ENCODE data around the gene ALDH1L2.

The ALDH1L2 gene

DNA sequence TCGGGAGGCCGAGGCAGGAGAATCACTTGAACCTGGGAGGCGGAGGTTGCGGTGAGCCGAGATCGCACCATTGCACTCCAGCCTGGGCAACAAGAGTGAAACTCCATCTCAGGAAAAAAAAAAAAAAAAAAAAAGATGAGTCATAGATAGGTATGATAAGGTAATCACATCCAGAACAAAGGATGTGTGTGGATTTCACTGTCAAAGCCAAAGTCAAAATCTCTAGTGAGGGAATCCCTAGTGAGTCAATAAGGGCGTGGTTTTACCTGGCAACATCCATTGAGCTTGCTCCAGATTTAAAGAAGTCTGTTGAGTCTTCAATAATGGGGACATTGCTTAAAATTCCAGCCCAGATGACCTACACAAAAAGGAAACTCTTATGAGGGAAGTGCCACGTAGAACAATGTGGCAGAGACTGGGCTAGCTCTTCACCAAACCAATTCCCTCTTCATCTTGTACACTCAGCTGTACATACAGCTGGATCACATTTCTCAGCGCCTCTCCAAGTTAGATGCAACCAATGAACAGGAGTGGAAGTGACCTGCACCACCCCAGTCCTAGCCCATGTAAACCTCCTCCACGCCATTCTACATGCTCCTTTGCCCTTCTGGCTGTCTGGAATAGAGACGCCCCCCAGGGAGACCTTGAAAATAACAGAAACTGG lies 23.4 kb downstream of the ALDH1L2 start:
- TF ChIP-seq, protein P1, sequence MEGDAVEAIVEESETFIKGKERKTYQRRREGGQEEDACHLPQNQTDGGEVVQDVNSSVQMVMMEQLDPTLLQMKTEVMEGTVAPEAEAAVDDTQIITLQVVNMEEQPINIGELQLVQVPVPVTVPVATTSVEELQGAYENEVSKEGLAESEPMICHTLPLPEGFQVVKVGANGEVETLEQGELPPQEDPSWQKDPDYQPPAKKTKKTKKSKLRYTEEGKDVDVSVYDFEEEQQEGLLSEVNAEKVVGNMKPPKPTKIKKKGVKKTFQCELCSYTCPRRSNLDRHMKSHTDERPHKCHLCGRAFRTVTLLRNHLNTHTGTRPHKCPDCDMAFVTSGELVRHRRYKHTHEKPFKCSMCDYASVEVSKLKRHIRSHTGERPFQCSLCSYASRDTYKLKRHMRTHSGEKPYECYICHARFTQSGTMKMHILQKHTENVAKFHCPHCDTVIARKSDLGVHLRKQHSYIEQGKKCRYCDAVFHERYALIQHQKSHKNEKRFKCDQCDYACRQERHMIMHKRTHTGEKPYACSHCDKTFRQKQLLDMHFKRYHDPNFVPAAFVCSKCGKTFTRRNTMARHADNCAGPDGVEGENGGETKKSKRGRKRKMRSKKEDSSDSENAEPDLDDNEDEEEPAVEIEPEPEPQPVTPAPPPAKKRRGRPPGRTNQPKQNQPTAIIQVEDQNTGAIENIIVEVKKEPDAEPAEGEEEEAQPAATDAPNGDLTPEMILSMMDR (IDR thresholded peaks at IDR 0.05; ENCODE audit: low read depth, low read length, missing control alignments), result no peak
- no peak for DNase-seq (ENCODE audit: low read depth)
- H3K4me3 ChIP-seq (ENCODE audit: low read depth, low read length), result no peak overlapping the region

DNA sequence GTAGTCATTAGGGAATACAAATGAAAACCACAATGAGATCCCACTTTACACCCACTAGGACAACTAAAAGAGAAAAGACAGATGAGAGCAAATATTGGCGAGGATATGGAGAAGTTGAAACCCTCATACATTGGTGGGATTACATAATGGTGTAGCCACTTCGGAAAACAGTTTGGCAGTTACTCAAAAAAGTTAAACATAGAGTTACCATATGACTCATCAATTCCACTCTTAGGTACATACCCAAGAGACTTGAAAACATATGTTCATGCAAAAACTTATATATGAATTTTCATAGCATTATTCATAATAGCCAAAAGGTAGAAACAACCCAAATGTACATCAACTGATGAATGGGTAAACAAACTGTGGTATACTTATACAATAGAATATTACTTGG lies 27.1 kb downstream of the ALDH1L2 start:
- H3K4me3 ChIP-seq (ENCODE audit: low read depth, low read length), result no peak overlapping the region
- TF ChIP-seq, protein P1 (IDR thresholded peaks at IDR 0.05; ENCODE audit: low read depth, low read length, missing control alignments), result no peak
- no peak for DNase-seq (ENCODE audit: low read depth)

DNA sequence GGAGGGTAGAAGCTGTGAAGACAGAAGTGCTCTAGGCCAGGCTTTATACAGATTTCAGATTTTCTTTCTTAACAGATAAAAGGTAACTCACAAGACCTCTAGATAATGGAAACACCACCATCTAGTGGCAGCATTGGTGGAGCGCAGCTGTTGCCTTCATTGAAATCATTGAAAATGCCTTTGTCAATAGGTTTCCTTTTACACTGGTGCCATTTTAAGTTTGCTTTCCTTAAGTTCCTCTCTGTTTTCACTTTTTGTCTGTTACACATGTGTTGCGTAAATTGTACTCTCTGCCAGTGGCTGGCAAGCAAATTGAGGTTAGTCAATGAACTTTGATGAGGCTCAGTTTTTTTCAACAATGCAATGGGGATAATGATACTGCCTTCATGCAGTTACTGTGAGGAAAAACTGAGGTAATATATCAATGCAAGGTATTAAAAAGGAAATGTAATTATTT lies 31.1 kb downstream of the ALDH1L2 start:
- no peak overlapping the region for H3K4me3 ChIP-seq (ENCODE audit: low read depth, low read length)
- peak; percentile 74 for DNase-seq (ENCODE audit: low read depth)
- TF ChIP-seq, protein P1 (IDR thresholded peaks at IDR 0.05; ENCODE audit: low read depth, low read length, missing control alignments), result peak; percentile 89

DNA sequence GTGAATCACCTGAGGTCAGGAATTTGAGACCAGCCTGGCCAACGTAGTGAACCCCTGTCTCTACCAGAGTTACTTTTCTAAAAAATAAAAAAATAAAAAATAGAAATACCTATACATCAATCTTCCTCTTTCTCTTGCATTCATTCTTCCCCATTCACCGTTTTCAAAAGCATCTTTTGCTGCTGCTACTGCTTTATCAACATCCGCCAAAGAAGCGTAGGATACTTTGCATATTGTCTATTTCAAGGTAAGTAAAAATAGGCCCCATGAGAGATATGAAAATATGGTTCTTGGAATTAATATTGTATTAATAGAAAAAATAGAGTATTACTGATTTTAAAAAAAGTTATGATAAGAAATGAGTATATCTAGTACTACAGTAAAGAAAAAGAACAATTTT lies 32.3 kb downstream of the ALDH1L2 start:
- no peak for DNase-seq (ENCODE audit: low read depth)
- TF ChIP-seq, protein P1 (IDR thresholded peaks at IDR 0.05; ENCODE audit: low read depth, low read length, missing control alignments), result no peak

DNA sequence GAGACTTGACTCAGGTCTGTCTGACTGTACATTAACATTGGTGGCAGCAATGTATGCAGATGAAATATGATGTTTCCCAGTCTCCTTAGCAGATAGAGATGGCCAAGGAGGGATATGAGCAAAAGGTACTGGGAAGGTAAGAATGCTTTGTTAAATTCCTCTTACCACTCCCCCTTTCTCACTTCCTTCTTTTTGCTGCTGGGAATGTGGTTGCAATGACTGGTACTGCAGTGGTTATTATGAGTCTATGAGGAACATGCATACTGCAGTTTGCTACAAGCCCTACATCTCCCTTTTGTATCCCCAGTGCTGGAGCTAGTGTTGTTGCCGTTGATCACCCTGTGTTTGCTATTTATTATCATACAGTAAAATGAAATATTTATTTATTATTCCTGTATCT lies 35.9 kb downstream of the ALDH1L2 start:
- DNase-seq (ENCODE audit: low read depth), result no peak
- H3K4me3 ChIP-seq (ENCODE audit: low read depth, low read length), result no peak overlapping the region
- TF ChIP-seq, protein P1 (IDR thresholded peaks at IDR 0.05; ENCODE audit: low read depth, low read length, missing control alignments), result no peak

More for the DNA sequence above, 32.3 kb downstream of the ALDH1L2 start:
- H3K4me3 ChIP-seq (ENCODE audit: low read depth, low read length), result no peak overlapping the region

DNA sequence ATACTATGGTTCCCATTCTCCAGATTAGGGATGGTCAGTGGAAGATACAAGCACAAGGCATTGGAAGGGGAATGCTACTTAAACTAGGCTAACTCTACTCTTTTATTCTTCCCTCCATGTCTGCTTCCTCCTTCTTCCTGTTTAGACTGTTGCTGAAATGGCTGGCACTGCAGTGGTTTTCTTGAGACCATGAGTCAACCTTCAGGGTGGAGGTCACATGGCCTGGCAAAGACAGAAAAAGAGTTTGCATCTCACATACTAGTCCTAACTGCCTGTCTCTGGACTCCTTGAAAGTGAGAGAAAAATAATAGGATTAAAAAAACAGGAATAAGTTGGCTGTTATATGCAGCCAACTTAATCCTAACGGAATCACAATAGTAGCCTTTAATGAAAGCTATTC lies 37.0 kb downstream of the ALDH1L2 start:
- TF ChIP-seq, protein P1 (IDR thresholded peaks at IDR 0.05; ENCODE audit: low read depth, low read length, missing control alignments), result no peak
- H3K4me3 ChIP-seq (ENCODE audit: low read depth, low read length), result no peak overlapping the region
- no peak for DNase-seq (ENCODE audit: low read depth)

DNA sequence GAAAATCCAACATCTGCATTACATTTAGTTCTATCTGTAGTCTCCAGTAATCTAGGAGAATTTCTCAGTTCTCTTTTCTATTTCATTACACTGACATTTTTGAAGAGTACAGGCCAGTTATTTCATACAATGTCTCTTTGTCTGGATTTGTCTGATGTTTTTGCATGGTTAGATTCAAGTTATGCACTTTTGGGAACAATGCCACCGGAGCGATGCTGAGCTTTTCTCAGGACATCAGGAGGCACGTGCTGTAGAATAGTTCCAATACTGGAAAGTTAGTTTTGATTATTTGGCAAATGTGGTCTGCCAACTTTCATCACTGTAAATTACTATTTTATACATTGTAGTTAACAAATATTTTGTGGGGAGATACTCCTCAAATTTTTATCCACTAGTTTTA lies 43.1 kb downstream of the ALDH1L2 start:
- no peak overlapping the region for H3K4me3 ChIP-seq (ENCODE audit: low read depth, low read length)
- DNase-seq (ENCODE audit: low read depth), result no peak
- TF ChIP-seq, protein P1 (IDR thresholded peaks at IDR 0.05; ENCODE audit: low read depth, low read length, missing control alignments), result no peak

All from GM12864 (cell line).